Measurements from ENCODE around the gene INSYN2B. TPM values are rescaled to one million over a fixed set of nuclear protein-coding genes. Genes with fewer than 3 reads are reported as not detected.

The INSYN2B gene
- total and polyA plus RNA-seq, 2 of the 4 experiments (the other 2 are of a cell fraction): 9.1 to 33.5 TPM

- no peak overlapping the region for H2BK5ac ChIP-seq (ENCODE audit: low read depth, low read length, poor library complexity, severe bottlenecking)
- no peak overlapping the region for H3K4me2 ChIP-seq (ENCODE audit: low read depth, low read length)
- H4K91ac ChIP-seq (ENCODE audit: insufficient read depth, low read depth, low read length): no peak overlapping the region
- POLR2A ChIA-PET (ENCODE audit: unreplicated experiment): no interaction called here
- TF ChIP-seq POLR2A (IDR thresholded peaks at IDR 0.05; ENCODE audit: low read depth, low read length) (no peak), RCOR1 (IDR thresholded peaks at IDR 0.05; ENCODE audit: insufficient replicate concordance, low read length) (no peak), SMC3 (IDR thresholded peaks at IDR 0.05; ENCODE audit: low read depth, low read length) (no peak), RAD21 (IDR thresholded peaks at IDR 0.05; ENCODE audit: low read length) (no peak), FOS (IDR thresholded peaks at IDR 0.05; ENCODE audit: low read depth, low read length) (no peak), USF2 (IDR thresholded peaks at IDR 0.05; ENCODE audit: low read depth, low read length) (no peak), MAZ (IDR thresholded peaks at IDR 0.05; ENCODE audit: borderline replicate concordance, low read depth, low read length) (no peak), RFX5 (IDR thresholded peaks at IDR 0.05; ENCODE audit: low read depth, low read length) (no peak), CTCF (conservative IDR thresholded peaks at IDR 0.05; ENCODE audit: low read depth, low read length) (no peak), BHLHE40 (IDR thresholded peaks at IDR 0.05; ENCODE audit: low read depth, low read length) (no peak), ELK1 (IDR thresholded peaks at IDR 0.05; ENCODE audit: borderline replicate concordance, low read depth, low read length) (no peak), MAFK (IDR thresholded peaks at IDR 0.05; ENCODE audit: low read depth, low read length) (no peak), NFE2L2 (IDR thresholded peaks at IDR 0.05; ENCODE audit: low read depth, low read length) (no peak), CEBPB (IDR thresholded peaks at IDR 0.05; ENCODE audit: low read depth, low read length) (no peak)
- no CpG with 5 or more reads among the region's 2 CpGs for WGBS, 2 experiments (ENCODE audit: extremely low coverage in 2 of 2, insufficient read length in 1 of 2)
- H3K36me3 ChIP-seq (ENCODE audit: control insufficient read depth, insufficient read depth, low read length): peaks cover 10% of the 10 kb centered on the region
- H2BK120ac ChIP-seq (ENCODE audit: low read depth, low read length): no peak overlapping the region
- no peak overlapping the region for H3K27ac ChIP-seq (ENCODE audit: insufficient read depth, low read length)
- intact Hi-C loops (cut with micrococcal nuclease) (no loop called here), in situ Hi-C loops (cut with MboI; ENCODE audit: low sequenced_read_pairs) (no loop called here), dilution Hi-C loops (cut with HindIII; ENCODE audit: low sequenced_read_pairs, unreplicated experiment) (no loop called here)
- H3K18ac ChIP-seq (ENCODE audit: low read depth, low read length): no peak overlapping the region
- no peak overlapping the region for H3K4me3 ChIP-seq (ENCODE audit: insufficient read depth, low read depth, low read length)
- H3K9ac ChIP-seq (ENCODE audit: low read depth, low read length): no peak overlapping the region
- no peak overlapping the region for H4K8ac ChIP-seq (ENCODE audit: low read depth in 2 of 2, low read length in 2 of 2)
- H2AFZ ChIP-seq (replicated peaks; ENCODE audit: low read length, poor library complexity): no peak overlapping the region
- no peak overlapping the region for H4K5ac ChIP-seq (ENCODE audit: low read depth, low read length)
- no peaks in the 10 kb centered on the region for H3K9me3 ChIP-seq (ENCODE audit: control insufficient read depth, insufficient read depth, low read length)
- H3K4ac ChIP-seq (ENCODE audit: low read depth, low read length): no peak overlapping the region
- H3K4me1 ChIP-seq (ENCODE audit: control insufficient read depth, insufficient read depth, low read length): peaks cover 10% of the 10 kb centered on the region
- H3K27me3 ChIP-seq (ENCODE audit: control insufficient read depth, insufficient read depth, low read length): no peaks in the 10 kb centered on the region
- no peak overlapping the region for H3K23ac ChIP-seq (ENCODE audit: low read depth, low read length)
- ATAC-seq (ENCODE audit: low read depth) (no peak), DNase-seq (no peak)
- no peak overlapping the region for H2AK9ac ChIP-seq (replicated peaks; ENCODE audit: low read depth, low read length, poor library complexity)
- H2BK15ac ChIP-seq (ENCODE audit: low read depth, low read length): no peak overlapping the region
- no peak overlapping the region for H2AK5ac ChIP-seq (ENCODE audit: low read depth, low read length)
- no peak overlapping the region for H2BK20ac ChIP-seq (ENCODE audit: low read depth, low read length)
- peaks cover 6% of the 10 kb centered on the region; the same call in 1 of the 2 replicates for H3K9me1 ChIP-seq (ENCODE audit: insufficient read depth, low read length)
- no peaks in the 10 kb centered on the region for H4K20me1 ChIP-seq (ENCODE audit: insufficient read depth, low read length)
- H3K56ac ChIP-seq (ENCODE audit: extremely low read depth, insufficient read depth, low read length): no peak overlapping the region
- H3K79me1 ChIP-seq (ENCODE audit: low read depth in 1 of 2, low read length in 2 of 2): peaks cover 0 to 8% of the 10 kb centered on the region in 2 experiments; a peak in 2 of 4 replicates
- no TSS peak for BruUV-seq (replicated peaks)
- CTCF ChIA-PET: interaction anchor here (0.7 to 1.0 kb wide), 2 partner anchors 31 to 178 kb away, joined by 3 read pairs; no protein-coding TSS in a partner anchor
- no peak overlapping the region for H3K14ac ChIP-seq (replicated peaks; ENCODE audit: low read depth, low read length)
Measured at GRCh38 chr5:169880785-169881184, 99.5 kb downstream of the INSYN2B start.
